RWPE2 (cell line): Measurements from ENCODE around the gene BCL2.

Source experiments
- ATAC-seq: fragments of 200-7000 bp; cut with Tn5 transposase; 3 replicates; pipeline ENCODE4 v1.9.1; 2021; ENCODE audit warnings: low read depth
- DNase-seq: peaks from one replicate; pipeline ENCODE4 v3.0.0-alpha.2; 2020; ENCODE audit warnings: low spot score
- H3K27ac ChIP-seq: fragments of 450-650 bp; 2 replicates; pipeline ENCODE4 v1.5.1; 2017; ENCODE audit warnings: mild to moderate bottlenecking; ENCODE audit not compliant: poor library complexity, severe bottlenecking
- H3K27me3 ChIP-seq: fragments of 250-450 bp; sonication (Bioruptor Pico); 2 replicates; pipeline ENCODE4 v1.5.1; 2021; ENCODE audit warnings: mild to moderate bottlenecking, moderate library complexity; ENCODE audit not compliant: insufficient read depth, poor library complexity, severe bottlenecking
- H3K36me3 ChIP-seq: fragments of 250-450 bp; sonication (Bioruptor Pico); 2 replicates; pipeline ENCODE4 v1.5.1; 2020; ENCODE audit warnings: low read depth, mild to moderate bottlenecking, moderate library complexity
- H3K4me1 ChIP-seq: fragments of 250-450 bp; sonication (Bioruptor Pico); 2 replicates; pipeline ENCODE4 v1.5.1; 2021; ENCODE audit warnings: mild to moderate bottlenecking, moderate library complexity; ENCODE audit not compliant: insufficient read depth, poor library complexity, severe bottlenecking
- H3K4me3 ChIP-seq: fragments of 250-450 bp; sonication (Bioruptor Pico); 2 replicates; pipeline ENCODE4 v1.5.1; 2021; ENCODE audit warnings: mild to moderate bottlenecking, moderate library complexity; ENCODE audit not compliant: severe bottlenecking
- H3K9me3 ChIP-seq: fragments of 250-450 bp; sonication (Bioruptor Pico); 2 replicates; pipeline ENCODE4 v1.5.1; 2021; ENCODE audit warnings: mild to moderate bottlenecking, moderate library complexity; ENCODE audit not compliant: severe bottlenecking
- TF ChIP-seq, protein P1 (sequence below): fragments of 450-650 bp; IDR thresholded peaks from one replicate; pipeline ENCODE4 v1.5.1; 2017; ENCODE audit warnings: mild to moderate bottlenecking, moderate library complexity; ENCODE audit not compliant: poor library complexity, severe bottlenecking

BCL2 gene

DNA sequence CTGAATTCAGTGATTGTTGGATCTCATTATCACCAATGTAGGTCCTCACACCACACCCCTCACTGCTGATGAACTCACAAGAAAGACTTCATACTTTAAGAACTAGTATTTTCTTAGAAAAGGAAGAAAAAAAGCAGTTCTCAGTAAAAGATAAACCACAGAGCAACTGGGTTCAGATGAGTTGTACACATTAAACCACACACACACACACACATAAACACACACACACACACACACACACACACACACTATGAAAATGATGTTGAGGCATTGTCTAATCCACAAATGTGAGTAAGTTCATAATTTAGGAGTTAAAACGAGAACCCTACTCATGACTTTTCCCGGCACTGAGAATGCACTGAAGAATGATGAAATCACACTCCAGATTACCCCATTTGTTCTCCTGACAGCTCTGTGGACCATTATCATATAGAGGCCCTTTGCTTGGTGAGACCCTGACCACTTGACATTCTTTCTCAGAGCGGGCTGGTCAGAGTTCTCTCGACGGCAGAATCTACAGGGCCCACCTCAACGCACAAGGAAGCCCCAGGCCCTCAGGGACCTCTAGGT lies 106.2 kb downstream of the BCL2 start:
- ATAC-seq = no peak
- no peak overlapping the region for H3K27ac ChIP-seq
- no peak overlapping the region for H3K4me3 ChIP-seq
- H3K27me3 ChIP-seq = no peaks in the 10 kb centered on the region
- DNase-seq = no peak
- no peaks in the 10 kb centered on the region for H3K9me3 ChIP-seq
- no peaks in the 10 kb centered on the region for H3K36me3 ChIP-seq
- no peaks in the 10 kb centered on the region for H3K4me1 ChIP-seq
- TF ChIP-seq, protein P1, sequence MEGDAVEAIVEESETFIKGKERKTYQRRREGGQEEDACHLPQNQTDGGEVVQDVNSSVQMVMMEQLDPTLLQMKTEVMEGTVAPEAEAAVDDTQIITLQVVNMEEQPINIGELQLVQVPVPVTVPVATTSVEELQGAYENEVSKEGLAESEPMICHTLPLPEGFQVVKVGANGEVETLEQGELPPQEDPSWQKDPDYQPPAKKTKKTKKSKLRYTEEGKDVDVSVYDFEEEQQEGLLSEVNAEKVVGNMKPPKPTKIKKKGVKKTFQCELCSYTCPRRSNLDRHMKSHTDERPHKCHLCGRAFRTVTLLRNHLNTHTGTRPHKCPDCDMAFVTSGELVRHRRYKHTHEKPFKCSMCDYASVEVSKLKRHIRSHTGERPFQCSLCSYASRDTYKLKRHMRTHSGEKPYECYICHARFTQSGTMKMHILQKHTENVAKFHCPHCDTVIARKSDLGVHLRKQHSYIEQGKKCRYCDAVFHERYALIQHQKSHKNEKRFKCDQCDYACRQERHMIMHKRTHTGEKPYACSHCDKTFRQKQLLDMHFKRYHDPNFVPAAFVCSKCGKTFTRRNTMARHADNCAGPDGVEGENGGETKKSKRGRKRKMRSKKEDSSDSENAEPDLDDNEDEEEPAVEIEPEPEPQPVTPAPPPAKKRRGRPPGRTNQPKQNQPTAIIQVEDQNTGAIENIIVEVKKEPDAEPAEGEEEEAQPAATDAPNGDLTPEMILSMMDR = no peak

DNA sequence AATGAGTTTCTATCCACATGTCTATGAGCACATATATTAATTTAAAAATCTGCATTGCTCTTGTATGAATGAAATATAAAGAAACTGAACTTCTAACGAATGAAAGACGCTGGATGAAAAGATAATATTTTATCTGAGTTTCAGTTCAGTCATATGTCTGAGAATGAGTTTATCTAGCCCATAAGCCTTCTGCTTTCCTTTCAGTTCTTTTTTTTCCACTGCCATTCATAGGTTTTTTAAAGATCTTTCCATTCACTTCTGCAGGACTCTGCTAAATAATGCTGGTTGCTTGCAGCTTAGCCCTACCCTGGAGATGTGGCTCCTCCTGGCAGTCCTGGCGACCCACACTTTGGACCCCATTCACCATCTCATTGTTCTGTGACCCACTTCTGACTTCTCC lies 109.0 kb downstream of the BCL2 start:
- TF ChIP-seq, protein P1 = no peak
- no peaks in the 10 kb centered on the region for H3K27me3 ChIP-seq
- H3K36me3 ChIP-seq = no peaks in the 10 kb centered on the region
- H3K4me3 ChIP-seq = no peak overlapping the region
- H3K9me3 ChIP-seq = no peaks in the 10 kb centered on the region
- H3K4me1 ChIP-seq = no peaks in the 10 kb centered on the region
- DNase-seq (no peak), ATAC-seq (no peak)
- H3K27ac ChIP-seq = no peak overlapping the region

DNA sequence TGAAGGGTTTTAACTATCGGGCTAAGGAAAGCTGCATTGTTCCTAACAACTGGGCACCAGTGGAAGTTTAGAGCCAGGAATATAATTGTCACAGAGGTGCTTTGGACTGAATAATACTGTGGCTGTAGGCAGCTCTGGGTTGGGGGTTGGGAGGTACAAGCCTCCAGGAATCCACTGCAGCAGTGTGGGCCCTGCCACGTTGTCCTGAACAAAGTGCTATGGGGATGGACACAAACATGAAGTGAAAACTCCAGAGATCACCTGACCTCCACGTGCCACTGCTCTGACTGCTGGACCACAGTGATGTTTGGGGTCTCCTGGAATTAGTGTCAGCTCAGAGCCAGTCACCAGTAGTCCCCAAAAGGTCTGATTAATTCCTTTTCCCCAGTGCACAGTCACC lies 110.9 kb downstream of the BCL2 start:
- Histone ChIP-seq H3K4me3 (no peak overlapping the region), H3K4me1 (no peaks in the 10 kb centered on the region), H3K9me3 (no peaks in the 10 kb centered on the region), H3K27ac (no peak overlapping the region), H3K27me3 (no peaks in the 10 kb centered on the region), H3K36me3 (no peaks in the 10 kb centered on the region)
- DNase-seq (no peak), ATAC-seq (no peak)
- TF ChIP-seq, protein P1 = no peak

DNA sequence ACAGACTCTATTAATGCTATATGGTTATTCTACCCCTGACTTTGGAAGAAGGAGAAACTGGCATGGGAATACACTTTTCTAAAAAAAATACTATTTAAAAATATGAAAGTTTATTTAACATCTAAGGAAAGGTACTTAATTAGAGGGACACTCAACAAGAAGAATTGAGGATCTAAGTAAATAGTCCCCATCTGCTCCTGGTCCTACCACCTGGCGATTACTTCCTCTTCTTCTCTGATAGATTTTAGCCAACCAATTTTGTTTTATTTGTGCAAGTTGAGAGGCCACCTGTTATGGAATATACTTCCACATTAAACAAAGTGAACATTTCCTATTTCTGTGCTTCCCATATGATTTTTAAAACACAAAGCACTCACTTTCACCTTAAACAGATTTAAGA lies 111.7 kb downstream of the BCL2 start:
- Histone ChIP-seq H3K4me3 (no peak overlapping the region), H3K4me1 (no peaks in the 10 kb centered on the region), H3K36me3 (no peaks in the 10 kb centered on the region), H3K27ac (no peak overlapping the region), H3K27me3 (no peaks in the 10 kb centered on the region), H3K9me3 (no peaks in the 10 kb centered on the region)
- DNase-seq (no peak), ATAC-seq (no peak)
- TF ChIP-seq, protein P1 = no peak

DNA sequence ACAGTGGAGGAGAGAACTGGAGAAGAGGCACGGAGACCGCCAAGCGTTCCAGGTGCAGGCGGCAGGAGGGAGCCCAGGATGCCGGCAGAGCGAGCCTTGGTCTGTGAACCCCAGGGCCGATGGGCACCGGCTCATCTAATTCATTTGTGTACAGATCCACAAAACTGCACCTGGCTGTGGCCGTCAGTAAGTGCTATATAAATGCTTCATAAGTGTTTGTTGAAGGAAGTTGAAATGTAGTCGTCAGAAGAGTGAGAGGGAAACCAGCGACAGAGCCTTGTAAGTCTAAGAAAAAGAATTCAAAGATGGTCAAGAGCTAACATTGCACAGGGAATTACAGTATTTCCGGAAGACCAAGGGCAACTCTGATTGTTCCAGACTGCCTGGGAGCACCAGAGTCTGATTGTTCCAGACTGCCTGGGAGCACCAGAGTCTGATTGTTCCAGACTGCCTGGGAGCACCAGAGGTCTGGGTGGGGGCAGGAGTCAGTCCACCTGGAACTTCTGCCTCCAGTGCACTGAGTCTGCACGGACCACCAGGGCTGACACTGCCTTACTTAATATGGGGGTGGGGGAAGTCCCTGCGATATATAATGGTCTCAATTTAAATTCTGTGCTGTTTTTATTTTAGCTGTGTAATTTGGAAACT lies 112.3 kb downstream of the BCL2 start:
- DNase-seq (no peak), ATAC-seq (no peak)
- Histone ChIP-seq H3K27ac (no peak overlapping the region), H3K36me3 (no peaks in the 10 kb centered on the region), H3K27me3 (no peaks in the 10 kb centered on the region), H3K4me1 (no peaks in the 10 kb centered on the region), H3K4me3 (no peak overlapping the region), H3K9me3 (no peaks in the 10 kb centered on the region)
- TF ChIP-seq, protein P1 = no peak
